ENCODE data around the gene IDUA.
A peak's percentile ranks its signal among the peaks of the same experiment; 100 is the strongest.

IDUA gene

GRCh38 chr4:1004557-1005485 lies 18.0 kb downstream of the IDUA start:
- H3K4me3 ChIP-seq (replicated peaks in 1 of 2; ENCODE audit: low read depth in 2 of 2, low read length in 2 of 2) = no peak overlapping the region
- no peak for TF ChIP-seq CTCF (IDR thresholded peaks at IDR 0.05; ENCODE audit: low read depth, low read length)
- no peak for DNase-seq (ENCODE audit: low read depth in 2 of 2)

- TF ChIP-seq CTCF (IDR thresholded peaks at IDR 0.05; ENCODE audit: low read depth, low read length) = no peak
- DNase-seq (ENCODE audit: low read depth in 2 of 2) = no peak
- no peak overlapping the region for H3K4me3 ChIP-seq (replicated peaks in 1 of 2; ENCODE audit: low read depth in 2 of 2, low read length in 2 of 2)
These were observed 20.0 kb downstream of the IDUA start for GRCh38 chr4:1006856-1007255.

- H3K4me3 ChIP-seq (replicated peaks in 1 of 2; ENCODE audit: low read depth in 2 of 2, low read length in 2 of 2) = peak overlapping the region; percentile 64 to 69
- no peak for TF ChIP-seq CTCF (IDR thresholded peaks at IDR 0.05; ENCODE audit: low read depth, low read length)
- DNase-seq (ENCODE audit: low read depth in 2 of 2) = no peak
These were observed 22.1 kb downstream of the IDUA start for GRCh38 chr4:1008840-1009541.

GRCh38 chr4:1009542-1010394 lies 22.9 kb downstream of the IDUA start:
- TF ChIP-seq CTCF (IDR thresholded peaks at IDR 0.05; ENCODE audit: low read depth, low read length) = no peak
- H3K4me3 ChIP-seq (replicated peaks in 1 of 2; ENCODE audit: low read depth in 2 of 2, low read length in 2 of 2) = peak overlapping the region; percentile 64 to 69
- DNase-seq (ENCODE audit: low read depth in 2 of 2) = peak; percentile 52 to 66

GRCh38 chr4:1010395-1011021 lies 23.7 kb downstream of the IDUA start:
- peak; percentile 90 to 91 for DNase-seq (ENCODE audit: low read depth in 2 of 2)
- H3K4me3 ChIP-seq (replicated peaks in 1 of 2; ENCODE audit: low read depth in 2 of 2, low read length in 2 of 2) = peak overlapping the region; percentile 19 to 49
- TF ChIP-seq CTCF (IDR thresholded peaks at IDR 0.05; ENCODE audit: low read depth, low read length) = no peak
